ENCODE measurements around the gene FBXW5. TPM values are rescaled to one million over a fixed set of nuclear protein-coding genes. Genes with fewer than 3 reads are reported as not detected.

Gene FBXW5
- total RNA-seq, 1 experiment from 2014 or later, result 101 TPM

- peak overlapping the region; percentile 85 for H3K4me2 ChIP-seq
Observed at GRCh38 chr9:136903041-136903554, 41.4 kb downstream of the FBXW5 start.

DNA sequence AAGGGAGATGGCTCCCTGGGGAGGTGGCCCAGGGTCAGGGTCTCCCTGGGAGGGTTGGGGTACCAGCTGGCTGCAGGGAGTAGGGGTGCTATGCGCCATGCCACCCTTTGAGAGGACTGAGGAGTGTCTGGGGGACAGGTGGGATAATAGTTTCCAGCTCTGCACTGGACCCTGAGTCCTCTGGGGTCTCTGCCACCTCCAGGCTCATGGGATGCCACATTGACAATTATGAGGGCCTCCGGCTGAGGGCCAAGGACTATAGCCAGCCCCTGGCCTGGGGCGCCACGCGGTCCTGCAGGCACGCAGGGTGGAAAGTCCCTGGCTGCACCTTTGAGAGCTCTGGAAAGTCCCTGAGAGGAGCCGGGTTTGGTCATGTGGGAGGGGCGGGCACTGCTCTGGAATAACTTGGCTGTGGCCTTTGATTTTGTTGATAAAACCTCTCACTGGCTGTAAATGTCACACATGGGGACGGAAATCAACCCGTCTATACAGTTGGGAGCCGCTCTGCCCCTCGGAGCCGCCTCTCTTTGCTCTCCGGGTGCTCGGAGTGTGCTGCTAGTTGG is 42.2 kb downstream of the FBXW5 start:
- intact Hi-C loops (cut with micrococcal nuclease; ENCODE audit: unreplicated experiment), result loop anchor here (5.0 kb wide), 1 partner anchor 35 kb away; the partner anchor contains the start of gene EDF1
- no peaks in the 10 kb centered on the region for H4K20me1 ChIP-seq (ENCODE audit: insufficient read depth)
- CTCF ChIA-PET, result no interaction called here
- peak overlapping the region; percentile 85 for H3K4me2 ChIP-seq
- BruUV-seq (replicated peaks), result no TSS peak
- TF ChIP-seq EZH2 (IDR thresholded peaks at IDR 0.05; ENCODE audit: low read depth), result no peak
- TF ChIP-seq, protein P1, sequence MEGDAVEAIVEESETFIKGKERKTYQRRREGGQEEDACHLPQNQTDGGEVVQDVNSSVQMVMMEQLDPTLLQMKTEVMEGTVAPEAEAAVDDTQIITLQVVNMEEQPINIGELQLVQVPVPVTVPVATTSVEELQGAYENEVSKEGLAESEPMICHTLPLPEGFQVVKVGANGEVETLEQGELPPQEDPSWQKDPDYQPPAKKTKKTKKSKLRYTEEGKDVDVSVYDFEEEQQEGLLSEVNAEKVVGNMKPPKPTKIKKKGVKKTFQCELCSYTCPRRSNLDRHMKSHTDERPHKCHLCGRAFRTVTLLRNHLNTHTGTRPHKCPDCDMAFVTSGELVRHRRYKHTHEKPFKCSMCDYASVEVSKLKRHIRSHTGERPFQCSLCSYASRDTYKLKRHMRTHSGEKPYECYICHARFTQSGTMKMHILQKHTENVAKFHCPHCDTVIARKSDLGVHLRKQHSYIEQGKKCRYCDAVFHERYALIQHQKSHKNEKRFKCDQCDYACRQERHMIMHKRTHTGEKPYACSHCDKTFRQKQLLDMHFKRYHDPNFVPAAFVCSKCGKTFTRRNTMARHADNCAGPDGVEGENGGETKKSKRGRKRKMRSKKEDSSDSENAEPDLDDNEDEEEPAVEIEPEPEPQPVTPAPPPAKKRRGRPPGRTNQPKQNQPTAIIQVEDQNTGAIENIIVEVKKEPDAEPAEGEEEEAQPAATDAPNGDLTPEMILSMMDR (conservative IDR thresholded peaks at IDR 0.05), result no peak; the same call in 1 of the 2 replicates
- H3K9me2 ChIP-seq (ENCODE audit: insufficient read depth), result no peaks in the 10 kb centered on the region
- H3K79me2 ChIP-seq (ENCODE audit: low read depth), result peaks cover 21% of the 10 kb centered on the region
- H3F3A ChIP-seq (ENCODE audit: insufficient read depth, low read depth), result peaks cover 57% of the 10 kb centered on the region
- DNase-seq, result peak; percentile 84 to 87
- H2AFZ ChIP-seq, result no peak overlapping the region
- POLR2A ChIA-PET (ENCODE audit: unreplicated experiment), result interaction anchor here (0.5 to 1.0 kb wide), 4 partner anchors 16 to 338 kb away, joined by 3 to 19 read pairs (median 6); partner anchors contain the start of genes CLIC3 and TRAF2
- H3K9me3 ChIP-seq (ENCODE audit: insufficient read depth, low read depth), result no peaks in the 10 kb centered on the region
- H3K36me3 ChIP-seq (ENCODE audit: low read depth), result peaks cover 17% of the 10 kb centered on the region
- peak overlapping the region; percentile 99 for H3K27ac ChIP-seq
- H3K4me3 ChIP-seq, result peak overlapping the region; percentile 44; the same call in 1 of the 2 replicates
- peaks cover 44% of the 10 kb centered on the region for H3K4me1 ChIP-seq (replicated peaks; ENCODE audit: insufficient read depth)
- H3K27me3 ChIP-seq (ENCODE audit: insufficient read depth, low read depth), result no peaks in the 10 kb centered on the region

More at GRCh38 chr9:136903041-136903554, 41.4 kb downstream of the FBXW5 start:
- CTCF ChIA-PET, result no interaction called here
- H3K4me1 ChIP-seq (replicated peaks; ENCODE audit: insufficient read depth), result peaks cover 44% of the 10 kb centered on the region
- TF ChIP-seq, protein P1 (conservative IDR thresholded peaks at IDR 0.05), result no peak
- TF ChIP-seq EZH2 (IDR thresholded peaks at IDR 0.05; ENCODE audit: low read depth), result no peak
- intact Hi-C loops (cut with micrococcal nuclease; ENCODE audit: unreplicated experiment), result loop anchor here (5.0 kb wide), 1 partner anchor 36 kb away; the partner anchor contains the start of gene EDF1
- no peaks in the 10 kb centered on the region for H3K27me3 ChIP-seq (ENCODE audit: insufficient read depth, low read depth)
- DNase-seq, result no peak
- POLR2A ChIA-PET (ENCODE audit: unreplicated experiment), result interaction anchor here (0.5 to 1.0 kb wide), 4 partner anchors 16 to 338 kb away, joined by 5 to 19 read pairs (median 6); partner anchors contain the start of genes CLIC3 and TRAF2
- H3K36me3 ChIP-seq (ENCODE audit: low read depth), result peaks cover 17% of the 10 kb centered on the region
- H4K20me1 ChIP-seq (ENCODE audit: insufficient read depth), result no peaks in the 10 kb centered on the region
- H3K9me2 ChIP-seq (ENCODE audit: insufficient read depth), result no peaks in the 10 kb centered on the region
- no peak overlapping the region for H2AFZ ChIP-seq
- no TSS peak for BruUV-seq (replicated peaks)
- peaks cover 21% of the 10 kb centered on the region for H3K79me2 ChIP-seq (ENCODE audit: low read depth)
- no peak overlapping the region for H3K4me3 ChIP-seq
- peaks cover 57% of the 10 kb centered on the region for H3F3A ChIP-seq (ENCODE audit: insufficient read depth, low read depth)
- H3K9me3 ChIP-seq (ENCODE audit: insufficient read depth, low read depth), result no peaks in the 10 kb centered on the region
- peak overlapping the region; percentile 99 for H3K27ac ChIP-seq

DNA sequence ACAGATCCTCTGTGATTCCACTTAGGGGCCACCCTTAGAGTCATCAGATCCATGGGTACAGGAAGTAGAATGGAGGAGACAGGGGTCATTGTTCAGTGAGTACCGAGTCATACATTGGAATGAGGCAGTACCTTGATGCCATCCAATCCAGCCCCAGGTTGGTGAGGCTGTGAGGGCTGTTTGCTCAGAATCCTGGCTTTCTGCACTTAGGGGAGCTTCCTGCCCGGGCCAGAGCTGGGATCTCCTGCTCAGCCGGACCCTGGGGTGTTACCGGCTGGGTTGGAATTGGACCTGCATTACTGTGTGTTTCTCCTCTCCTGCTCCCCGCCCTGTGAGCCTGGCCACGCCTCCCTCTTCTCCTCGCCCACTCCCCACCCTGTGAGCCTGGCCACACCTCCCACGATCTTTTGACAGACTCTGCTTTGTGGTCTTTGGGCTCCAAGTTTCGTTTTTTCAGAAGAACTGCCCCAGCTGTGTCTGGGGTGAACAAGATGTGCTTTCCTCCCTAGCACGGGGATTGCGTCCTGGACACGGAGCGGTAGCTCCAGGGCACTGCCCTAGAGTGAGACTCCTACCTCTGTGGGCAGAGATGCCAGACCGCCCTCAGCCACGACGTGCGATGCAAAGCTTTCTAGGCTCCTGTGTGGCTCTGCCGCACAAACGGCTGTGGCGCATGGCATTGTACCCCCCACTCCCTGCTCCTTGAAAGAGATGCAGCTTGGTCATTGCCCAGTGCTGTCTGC is 42.9 kb downstream of the FBXW5 start:
- ChIA-PET CTCF (interaction anchor here (0.6 kb wide), 1 partner anchor 34 kb away, joined by 7 read pairs; no protein-coding TSS in a partner anchor), POLR2A (ENCODE audit: unreplicated experiment) (interaction anchor here (0.5 to 1.1 kb wide), 9 partner anchors 15 to 128 kb away, joined by 3 to 27 read pairs (median 5); partner anchors contain the start of genes CLIC3, FBXW5 and TRAF2)
- H4K20me1 ChIP-seq (ENCODE audit: insufficient read depth), result no peaks in the 10 kb centered on the region
- peaks cover 44% of the 10 kb centered on the region for H3K4me1 ChIP-seq (replicated peaks; ENCODE audit: insufficient read depth)
- H3K27ac ChIP-seq, result peak overlapping the region; percentile 99
- no peaks in the 10 kb centered on the region for H3K27me3 ChIP-seq (ENCODE audit: insufficient read depth, low read depth)
- TSS peak; percentile 58 for BruUV-seq (replicated peaks)
- no peaks in the 10 kb centered on the region for H3K9me3 ChIP-seq (ENCODE audit: insufficient read depth, low read depth)
- H3K4me3 ChIP-seq, result peak overlapping the region; percentile 44; the same call in 1 of the 2 replicates
- peaks cover 17% of the 10 kb centered on the region for H3K36me3 ChIP-seq (ENCODE audit: low read depth)
- peak; percentile 91 to 96 for DNase-seq
- H2AFZ ChIP-seq, result peak overlapping the region; percentile 68; the same call in 1 of the 2 replicates
- TF ChIP-seq, protein P1 (conservative IDR thresholded peaks at IDR 0.05), result no peak
- no peak for TF ChIP-seq EZH2 (IDR thresholded peaks at IDR 0.05; ENCODE audit: low read depth)
- H3K79me2 ChIP-seq (ENCODE audit: low read depth), result peaks cover 21% of the 10 kb centered on the region
- no peaks in the 10 kb centered on the region for H3K9me2 ChIP-seq (ENCODE audit: insufficient read depth)
- intact Hi-C loops (cut with micrococcal nuclease; ENCODE audit: unreplicated experiment), result loop anchor here (1.0 to 5.0 kb wide), 4 partner anchors 16 to 52 kb away; partner anchors contain the start of genes EDF1, FBXW5 and PHPT1
- peak overlapping the region; percentile 85 for H3K4me2 ChIP-seq
- H3F3A ChIP-seq (ENCODE audit: insufficient read depth, low read depth), result peaks cover 57% of the 10 kb centered on the region

Data from PC-9 (cell line).